CD4-positive, alpha-beta T cell treated with Interferon gamma for 1 hour (primary cell): ENCODE data around the gene NAA80.

ENCODE experiments used
- DNase-seq: peaks from one replicate; pipeline ENCODE4 v3.0.0-alpha.2; 2020

Gene NAA80

DNA sequence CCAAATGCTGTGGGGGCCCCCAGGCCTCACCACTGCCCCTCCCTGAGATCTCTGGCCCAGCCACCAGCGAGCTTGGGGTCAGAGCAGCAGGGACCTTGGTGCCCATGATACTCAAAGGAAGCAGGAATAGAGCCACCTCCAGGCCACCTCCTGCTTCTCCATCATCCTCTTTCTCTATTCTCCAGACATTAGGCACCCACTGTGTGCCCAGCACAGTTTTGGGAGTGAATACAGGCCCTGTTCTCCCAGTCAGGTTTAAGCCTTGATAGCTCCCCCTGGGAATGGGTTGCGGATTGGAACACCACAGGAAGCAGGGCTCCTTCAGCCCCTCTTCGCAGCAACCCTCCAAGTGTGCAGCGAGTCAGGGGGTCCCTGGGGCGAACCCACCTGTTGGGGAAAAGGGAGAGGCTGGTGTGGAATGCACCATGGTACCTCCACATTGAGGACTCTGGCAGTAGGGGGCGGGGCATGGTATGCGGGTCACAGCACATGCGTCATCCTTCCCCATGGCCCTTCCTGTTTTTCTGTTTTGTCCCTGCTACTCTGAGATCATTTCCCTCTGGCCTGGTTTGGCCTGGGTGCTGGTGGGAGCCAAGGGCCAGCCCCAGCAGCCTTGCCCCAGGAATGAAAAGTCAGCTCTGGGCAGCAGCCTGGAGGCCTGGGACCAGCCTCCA is 44.5 kb downstream of the NAA80 start:
- peak; percentile 69 for DNase-seq

DNA sequence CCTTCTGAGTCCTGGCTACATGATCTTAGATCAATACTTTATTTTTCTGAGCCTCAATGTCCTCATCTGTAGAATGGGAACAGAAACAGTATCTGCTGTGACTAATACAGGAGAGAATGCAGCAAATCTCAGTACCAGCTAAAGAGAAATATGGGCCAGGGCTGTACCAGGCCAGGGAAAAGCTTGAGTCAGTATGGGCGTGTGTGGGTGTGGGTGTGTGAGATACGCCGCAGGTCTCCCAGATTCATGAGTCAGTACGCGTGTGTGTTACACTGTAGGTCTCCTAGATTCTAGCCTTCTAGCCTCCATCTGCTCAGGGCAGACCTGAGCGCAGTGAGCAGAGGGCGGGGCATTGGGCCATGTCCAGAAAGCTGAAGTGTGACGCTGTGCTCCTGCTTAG is 48.0 kb downstream of the NAA80 start:
- DNase-seq = no peak

DNA sequence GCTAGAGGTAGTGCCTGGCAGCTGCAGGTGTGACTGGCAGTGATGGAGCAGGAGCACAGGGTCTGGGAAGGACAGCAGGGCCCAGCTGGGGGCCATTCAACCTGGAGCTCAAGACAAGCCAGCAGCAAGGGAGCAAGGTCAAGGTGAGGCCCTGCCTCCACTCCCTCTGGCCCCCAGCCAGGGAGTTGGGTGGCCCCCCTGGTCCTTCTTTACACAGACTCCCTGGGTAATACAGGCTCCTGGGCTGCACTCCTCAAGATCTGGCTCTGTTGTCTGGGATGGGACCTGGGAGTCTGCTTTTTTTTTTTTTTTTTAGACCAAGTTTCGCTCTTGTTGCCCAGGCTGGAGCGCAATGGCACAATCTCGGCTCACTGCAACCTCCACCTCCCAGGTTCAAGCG is 48.7 kb downstream of the NAA80 start:
- no peak for DNase-seq

DNA sequence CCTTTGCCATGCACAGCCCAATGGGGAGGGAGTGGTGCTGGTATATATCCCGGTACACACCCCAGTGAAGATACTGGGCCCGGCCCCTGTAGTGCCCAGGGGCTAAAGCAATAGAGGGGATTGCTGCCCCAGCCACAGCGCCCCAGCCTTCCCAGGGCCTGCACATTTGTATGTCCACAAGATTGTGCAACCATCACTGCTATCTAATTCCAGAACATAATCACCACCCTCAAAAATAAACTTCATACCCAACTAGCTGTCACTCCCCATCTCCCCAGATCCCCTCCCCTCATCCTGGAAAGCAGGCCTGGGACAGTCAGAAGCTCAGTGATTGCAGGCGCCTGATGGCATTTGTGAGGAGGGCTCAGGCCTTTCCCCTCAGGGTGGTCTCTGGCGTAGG is 49.7 kb downstream of the NAA80 start:
- no peak for DNase-seq

DNA sequence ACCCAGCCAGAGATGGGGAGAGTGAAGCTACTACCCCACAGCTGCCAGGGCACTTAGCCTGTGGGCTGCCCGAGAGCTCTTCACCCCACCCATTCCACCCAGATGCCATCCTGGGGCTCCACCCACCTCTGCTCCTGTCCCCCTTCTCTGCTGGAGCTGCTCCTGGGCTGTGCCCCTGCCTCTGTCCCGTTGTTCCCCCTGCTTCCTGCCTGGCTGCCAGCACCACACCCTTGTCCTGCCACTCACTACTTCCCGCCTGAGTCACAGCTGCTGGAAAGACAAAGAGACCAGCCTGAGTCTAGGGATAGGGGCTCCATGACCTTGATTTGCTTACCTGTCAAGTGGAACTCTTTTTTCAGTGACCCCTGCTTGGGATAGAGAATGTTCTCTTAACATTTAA is 50.8 kb downstream of the NAA80 start:
- DNase-seq = no peak

DNA sequence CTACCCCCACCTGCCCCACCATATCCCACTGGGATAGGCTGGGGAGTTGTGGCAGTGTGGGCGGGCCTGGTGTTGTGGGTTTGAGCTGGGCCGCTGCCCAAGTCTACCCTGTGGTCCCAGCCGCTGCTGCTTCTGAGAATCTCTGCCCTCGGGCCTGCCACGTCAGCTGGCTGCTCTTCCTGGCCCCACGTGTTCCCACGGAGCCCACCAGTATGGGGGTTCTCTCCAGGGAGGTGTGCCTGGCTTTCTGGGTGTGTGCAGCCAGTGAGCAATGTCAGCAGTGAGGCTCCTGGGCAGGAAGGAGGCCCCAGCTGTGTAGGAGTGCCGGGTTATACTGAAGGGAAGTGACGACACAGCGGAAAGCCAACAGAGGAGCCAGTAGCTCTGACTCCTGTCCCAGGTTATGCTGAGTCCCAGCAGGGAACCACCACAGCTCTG is 52.7 kb downstream of the NAA80 start:
- peak; percentile 78 for DNase-seq
